Sigmoid colon (tissue), 4 donors: Measurements from ENCODE around the gene IP6K3.

Source experiments
- POLR2A ChIP-seq, 2 donors: fragments of 450-650 bp; IDR thresholded peaks; one replicate each; pipeline ENCODE4 v1.6.1; 2016; ENCODE audit warnings: antibody characterized with exemption in 2 of 2, mild to moderate bottlenecking in 2 of 2, moderate library complexity in 2 of 2
- POLR2AphosphoS5 ChIP-seq, 4 donors: sonication (generic); formaldehyde crosslinking; IDR thresholded peaks; one replicate each; pipeline ENCODE4 v1.6.1; 2017; ENCODE audit warnings: antibody characterized with exemption in 4 of 4
- TF ChIP-seq, protein P1 (sequence below), 4 experiments: fragments of 450-650 bp in 3 of 4; fragments of 200-600 bp in 1 of 4; IDR thresholded peaks; one replicate each; pipeline ENCODE4 v1.5.1; 2016 to 2019; ENCODE audit warnings: antibody characterized with exemption in 4 of 4, mild to moderate bottlenecking in 3 of 4, moderate library complexity in 2 of 4

DNA sequence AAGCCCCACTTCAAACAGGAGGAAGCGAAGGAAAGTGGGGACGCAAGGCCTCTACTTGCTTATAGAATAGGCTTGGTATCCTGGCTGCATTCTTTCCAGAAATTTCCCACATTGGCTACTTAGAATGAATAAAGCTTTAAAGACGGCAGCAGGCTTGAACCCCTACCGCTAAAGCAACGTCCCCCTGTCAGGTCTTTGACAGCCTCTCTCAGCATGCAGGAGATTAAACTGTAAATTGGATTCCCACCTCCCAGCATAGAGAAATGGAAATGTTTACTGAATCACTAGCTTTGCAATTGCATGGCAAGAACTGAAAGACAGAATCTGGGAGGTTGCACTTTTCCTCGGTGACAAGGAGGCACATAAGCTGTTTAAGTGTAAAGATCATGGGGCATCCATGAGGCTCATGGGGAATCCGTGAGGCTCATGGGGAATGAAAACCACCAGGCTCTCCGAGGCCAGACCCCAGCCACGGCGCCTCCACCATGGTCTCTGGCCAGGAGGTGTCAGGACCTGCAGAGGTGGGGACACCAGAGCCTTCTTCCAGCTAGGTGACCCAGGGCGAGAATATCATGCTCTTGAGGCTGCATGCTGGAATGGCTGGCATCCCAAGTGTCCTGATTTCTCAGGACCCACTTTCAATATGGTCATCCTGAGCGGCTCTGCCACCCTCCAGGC, 31.9 kb upstream of the IP6K3 start:
- TF ChIP-seq, protein P1, sequence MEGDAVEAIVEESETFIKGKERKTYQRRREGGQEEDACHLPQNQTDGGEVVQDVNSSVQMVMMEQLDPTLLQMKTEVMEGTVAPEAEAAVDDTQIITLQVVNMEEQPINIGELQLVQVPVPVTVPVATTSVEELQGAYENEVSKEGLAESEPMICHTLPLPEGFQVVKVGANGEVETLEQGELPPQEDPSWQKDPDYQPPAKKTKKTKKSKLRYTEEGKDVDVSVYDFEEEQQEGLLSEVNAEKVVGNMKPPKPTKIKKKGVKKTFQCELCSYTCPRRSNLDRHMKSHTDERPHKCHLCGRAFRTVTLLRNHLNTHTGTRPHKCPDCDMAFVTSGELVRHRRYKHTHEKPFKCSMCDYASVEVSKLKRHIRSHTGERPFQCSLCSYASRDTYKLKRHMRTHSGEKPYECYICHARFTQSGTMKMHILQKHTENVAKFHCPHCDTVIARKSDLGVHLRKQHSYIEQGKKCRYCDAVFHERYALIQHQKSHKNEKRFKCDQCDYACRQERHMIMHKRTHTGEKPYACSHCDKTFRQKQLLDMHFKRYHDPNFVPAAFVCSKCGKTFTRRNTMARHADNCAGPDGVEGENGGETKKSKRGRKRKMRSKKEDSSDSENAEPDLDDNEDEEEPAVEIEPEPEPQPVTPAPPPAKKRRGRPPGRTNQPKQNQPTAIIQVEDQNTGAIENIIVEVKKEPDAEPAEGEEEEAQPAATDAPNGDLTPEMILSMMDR (IDR thresholded peaks at IDR 0.05) = no peak
- TF ChIP-seq POLR2A (IDR thresholded peaks at IDR 0.05) (no peak), POLR2AphosphoS5 (IDR thresholded peaks at IDR 0.05) (no peak)
